Sigmoid colon (tissue), 4 donors: Measurements from ENCODE around the gene KRTAP12-2.

ENCODE experiments used
- POLR2AphosphoS5 ChIP-seq, 4 donors: sonication (generic); formaldehyde crosslinking; IDR thresholded peaks; one replicate each; pipeline ENCODE4 v1.6.1; 2017; ENCODE audit warnings: antibody characterized with exemption in 4 of 4
- TF ChIP-seq, protein P1 (sequence below), 4 experiments: fragments of 450-650 bp in 3 of 4; fragments of 200-600 bp in 1 of 4; IDR thresholded peaks; one replicate each; pipeline ENCODE4 v1.5.1; 2016 to 2019; ENCODE audit warnings: antibody characterized with exemption in 4 of 4, mild to moderate bottlenecking in 3 of 4, moderate library complexity in 2 of 4

DNA sequence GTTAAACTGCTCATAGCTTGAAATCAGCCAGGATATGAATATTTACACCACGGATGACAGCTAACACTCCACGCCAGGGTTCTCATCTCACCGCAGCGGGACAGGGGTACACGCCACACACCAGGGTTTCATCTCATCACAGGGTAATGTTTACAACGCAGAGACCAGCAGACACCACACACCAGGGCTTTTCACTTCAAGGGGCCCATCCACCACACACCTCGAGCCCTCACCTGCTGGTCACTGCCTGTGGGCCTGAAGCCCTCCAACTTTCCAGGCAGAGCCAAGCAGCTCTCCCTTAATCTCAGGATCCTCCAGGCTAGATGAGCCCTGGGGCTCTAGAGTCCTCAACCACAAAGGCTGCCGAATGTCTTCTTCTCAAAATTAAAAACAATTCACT is 28.9 kb upstream of the KRTAP12-2 start:
- TF ChIP-seq, protein P1, sequence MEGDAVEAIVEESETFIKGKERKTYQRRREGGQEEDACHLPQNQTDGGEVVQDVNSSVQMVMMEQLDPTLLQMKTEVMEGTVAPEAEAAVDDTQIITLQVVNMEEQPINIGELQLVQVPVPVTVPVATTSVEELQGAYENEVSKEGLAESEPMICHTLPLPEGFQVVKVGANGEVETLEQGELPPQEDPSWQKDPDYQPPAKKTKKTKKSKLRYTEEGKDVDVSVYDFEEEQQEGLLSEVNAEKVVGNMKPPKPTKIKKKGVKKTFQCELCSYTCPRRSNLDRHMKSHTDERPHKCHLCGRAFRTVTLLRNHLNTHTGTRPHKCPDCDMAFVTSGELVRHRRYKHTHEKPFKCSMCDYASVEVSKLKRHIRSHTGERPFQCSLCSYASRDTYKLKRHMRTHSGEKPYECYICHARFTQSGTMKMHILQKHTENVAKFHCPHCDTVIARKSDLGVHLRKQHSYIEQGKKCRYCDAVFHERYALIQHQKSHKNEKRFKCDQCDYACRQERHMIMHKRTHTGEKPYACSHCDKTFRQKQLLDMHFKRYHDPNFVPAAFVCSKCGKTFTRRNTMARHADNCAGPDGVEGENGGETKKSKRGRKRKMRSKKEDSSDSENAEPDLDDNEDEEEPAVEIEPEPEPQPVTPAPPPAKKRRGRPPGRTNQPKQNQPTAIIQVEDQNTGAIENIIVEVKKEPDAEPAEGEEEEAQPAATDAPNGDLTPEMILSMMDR (IDR thresholded peaks at IDR 0.05): no peak
- no peak for TF ChIP-seq POLR2AphosphoS5 (IDR thresholded peaks at IDR 0.05)
